Measurements from ENCODE around the gene OR51D1. TPM values are rescaled to one million over a fixed set of nuclear protein-coding genes. Genes with fewer than 3 reads are reported as not detected.

Gene OR51D1
- total RNA-seq, 1 donor from 2014 or later, result not detected

GRCh38 chr11:4684631-4685285 lies 47.5 kb downstream of the OR51D1 start:
- TF ChIP-seq, protein P1, sequence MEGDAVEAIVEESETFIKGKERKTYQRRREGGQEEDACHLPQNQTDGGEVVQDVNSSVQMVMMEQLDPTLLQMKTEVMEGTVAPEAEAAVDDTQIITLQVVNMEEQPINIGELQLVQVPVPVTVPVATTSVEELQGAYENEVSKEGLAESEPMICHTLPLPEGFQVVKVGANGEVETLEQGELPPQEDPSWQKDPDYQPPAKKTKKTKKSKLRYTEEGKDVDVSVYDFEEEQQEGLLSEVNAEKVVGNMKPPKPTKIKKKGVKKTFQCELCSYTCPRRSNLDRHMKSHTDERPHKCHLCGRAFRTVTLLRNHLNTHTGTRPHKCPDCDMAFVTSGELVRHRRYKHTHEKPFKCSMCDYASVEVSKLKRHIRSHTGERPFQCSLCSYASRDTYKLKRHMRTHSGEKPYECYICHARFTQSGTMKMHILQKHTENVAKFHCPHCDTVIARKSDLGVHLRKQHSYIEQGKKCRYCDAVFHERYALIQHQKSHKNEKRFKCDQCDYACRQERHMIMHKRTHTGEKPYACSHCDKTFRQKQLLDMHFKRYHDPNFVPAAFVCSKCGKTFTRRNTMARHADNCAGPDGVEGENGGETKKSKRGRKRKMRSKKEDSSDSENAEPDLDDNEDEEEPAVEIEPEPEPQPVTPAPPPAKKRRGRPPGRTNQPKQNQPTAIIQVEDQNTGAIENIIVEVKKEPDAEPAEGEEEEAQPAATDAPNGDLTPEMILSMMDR (IDR thresholded peaks at IDR 0.05; ENCODE audit: unreplicated experiment), result no peak
- Mint-ChIP-seq H3K27ac (no peak overlapping the region), H3K27me3 (no peaks in the 10 kb centered on the region), H3K4me3 (ENCODE audit: low read depth) (no peak overlapping the region), H3K4me1 (ENCODE audit: low read depth) (no peaks in the 10 kb centered on the region), H3K36me3 (ENCODE audit: insufficient read depth) (no peaks in the 10 kb centered on the region), H3K9me3 (ENCODE audit: low read depth) (no peaks in the 10 kb centered on the region)
- DNase-seq (ENCODE audit: low spot score, unreplicated experiment), result no peak

Other genes starting within 250 kb of the OR51D1 start
- gene TRIM21, start 243.8 kb upstream of the OR51D1 start, total RNA-seq, result 11.4 and 11.9 TPM in 2 replicates
- not detected in 2 replicates for gene OR52K2, start 188.2 kb upstream of the OR51D1 start, total RNA-seq
- not detected in 2 replicates for gene OR52K1, start 154.8 kb upstream of the OR51D1 start, total RNA-seq
- gene OR52M1, start 92.3 kb upstream of the OR51D1 start, total RNA-seq, result not detected in 2 replicates
- not detected in 2 replicates for gene OR52I2, start 55.7 kb upstream of the OR51D1 start, total RNA-seq
- gene OR52I1, start 43.4 kb upstream of the OR51D1 start, total RNA-seq, result not detected in 2 replicates
- 18.1 and 18.7 TPM in 2 replicates for gene TRIM68, start 29.2 kb upstream of the OR51D1 start, total RNA-seq
- 0.11 and 0.14 TPM in 2 replicates for gene OR51E1, start 6.5 kb downstream of the OR51D1 start, total RNA-seq
- gene OR51E2, start 60.4 kb downstream of the OR51D1 start, total RNA-seq, result not detected in 2 replicates
- not detected in 2 replicates for gene MMP26, start 67.3 kb downstream of the OR51D1 start, total RNA-seq
- gene OR51F1, start 132.5 kb downstream of the OR51D1 start, total RNA-seq, result not detected in 2 replicates
- not detected in 2 replicates for gene OR52R1, start 166.9 kb downstream of the OR51D1 start, total RNA-seq
- not detected in 2 replicates for gene OR51F2, start 183.8 kb downstream of the OR51D1 start, total RNA-seq
- gene OR51S1, start 211.7 kb downstream of the OR51D1 start, total RNA-seq, result not detected in 2 replicates
- gene OR51T1, start 244.4 kb downstream of the OR51D1 start, total RNA-seq, result not detected in 2 replicates

Data from progenitor cell of endocrine pancreas (in vitro differentiated cells).